Subcutaneous adipose tissue (tissue), 4 donors: ENCODE data around the gene ITIH5. TPM values are rescaled to one million over a fixed set of nuclear protein-coding genes. Genes with fewer than 3 reads are reported as not detected.

Source experiments
- total RNA-seq, 4 donors: library from RNA; depleted of rRNA; stranded (reverse); fragments of >200 nt; gene quantifications; one replicate each; pipeline ENCODE4 v1.1.0, GENCODE V29; 2016
- TF ChIP-seq, protein P1 (sequence below): fragments of 450-650 bp; IDR thresholded peaks from one replicate; pipeline ENCODE4 v1.5.1; 2016; ENCODE audit warnings: low read depth, mild to moderate bottlenecking, control low read depth, antibody characterized with exemption, moderate library complexity

Gene ITIH5
- total RNA-seq, 4 donors from 2014 or later = 149 to 377 (median 239) TPM

DNA sequence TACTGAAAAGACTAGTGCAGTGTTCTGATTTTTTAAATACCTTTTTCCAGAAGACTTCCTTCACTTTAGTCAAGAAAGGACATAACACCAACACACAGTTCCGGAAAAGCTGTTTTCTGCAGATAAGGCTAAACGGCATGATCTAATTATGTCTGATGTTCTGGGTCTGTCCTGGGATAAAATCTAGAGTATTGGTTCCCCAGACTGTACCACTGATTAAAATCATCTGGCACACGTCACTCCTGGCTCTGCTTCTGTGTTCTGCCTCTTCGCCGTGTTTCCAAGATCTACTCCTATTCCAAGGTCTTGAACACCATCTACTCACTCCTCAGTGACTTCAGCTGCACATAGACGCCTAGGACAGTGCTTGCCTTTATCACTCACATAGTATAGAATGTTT lies 155.2 kb downstream of the ITIH5 start:
- TF ChIP-seq, protein P1, sequence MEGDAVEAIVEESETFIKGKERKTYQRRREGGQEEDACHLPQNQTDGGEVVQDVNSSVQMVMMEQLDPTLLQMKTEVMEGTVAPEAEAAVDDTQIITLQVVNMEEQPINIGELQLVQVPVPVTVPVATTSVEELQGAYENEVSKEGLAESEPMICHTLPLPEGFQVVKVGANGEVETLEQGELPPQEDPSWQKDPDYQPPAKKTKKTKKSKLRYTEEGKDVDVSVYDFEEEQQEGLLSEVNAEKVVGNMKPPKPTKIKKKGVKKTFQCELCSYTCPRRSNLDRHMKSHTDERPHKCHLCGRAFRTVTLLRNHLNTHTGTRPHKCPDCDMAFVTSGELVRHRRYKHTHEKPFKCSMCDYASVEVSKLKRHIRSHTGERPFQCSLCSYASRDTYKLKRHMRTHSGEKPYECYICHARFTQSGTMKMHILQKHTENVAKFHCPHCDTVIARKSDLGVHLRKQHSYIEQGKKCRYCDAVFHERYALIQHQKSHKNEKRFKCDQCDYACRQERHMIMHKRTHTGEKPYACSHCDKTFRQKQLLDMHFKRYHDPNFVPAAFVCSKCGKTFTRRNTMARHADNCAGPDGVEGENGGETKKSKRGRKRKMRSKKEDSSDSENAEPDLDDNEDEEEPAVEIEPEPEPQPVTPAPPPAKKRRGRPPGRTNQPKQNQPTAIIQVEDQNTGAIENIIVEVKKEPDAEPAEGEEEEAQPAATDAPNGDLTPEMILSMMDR = no peak

Other genes with a start within 250 kb of the ITIH5 start
- gene ITIH2, start 36.4 kb upstream of the ITIH5 start, total RNA-seq = not detected
- 1 to 10 TPM; 5.1 to 8.2 (median 5.8) TPM for gene KIN, start 121.0 kb upstream of the ITIH5 start, total RNA-seq
- gene ATP5F1C, start 121.2 kb upstream of the ITIH5 start, total RNA-seq = 100 to 1,000 TPM; 170 to 382 (median 237) TPM
- 10 to 100 TPM in 2 of 4 donors, 1 to 10 TPM in 2; 5.6 to 12.9 (median 8.3) TPM for gene TAF3, start 151.5 kb upstream of the ITIH5 start, total RNA-seq